NCI-H146 treated with DMSO at 0.1 percent for 48 hours (cell line): Measurements from ENCODE around the gene SLC25A25.
"Not testable (repeated sequence)": the region's sequence is repeated elsewhere in the genome, so short reads cannot be mapped to it uniquely, and the experiment has no call there.

Experiments used
- DNase-seq: peaks from one replicate; lab custom pipeline; 2025; ENCODE audit not compliant: unreplicated experiment; lab: John Stamatoyannopoulos, UW

Gene SLC25A25

GRCh38 chr9:128123451-128124080 lies 55.5 kb downstream of the SLC25A25 start:
- no peak for DNase-seq

GRCh38 chr9:128124451-128124850 lies 56.4 kb downstream of the SLC25A25 start:
- no peak for DNase-seq

GRCh38 chr9:128124873-128125579 lies 57.0 kb downstream of the SLC25A25 start:
- no peak for DNase-seq

GRCh38 chr9:128125580-128126354 lies 57.7 kb downstream of the SLC25A25 start:
- DNase-seq = no peak

- peak; percentile 33 for DNase-seq
Observed at GRCh38 chr9:128127568-128127989, 59.5 kb downstream of the SLC25A25 start, which contains the start of gene PTGES2. PTGES2 (minus strand) TSS chr9:128127729; CDS start chr9:128127717, 12 bp downstream.

- DNase-seq = peak; percentile 43
Observed at GRCh38 chr9:128127990-128128835, 60.2 kb downstream of the SLC25A25 start.

GRCh38 chr9:128128836-128129590 lies 61.0 kb downstream of the SLC25A25 start:
- no peak for DNase-seq

- not testable (repeated sequence) for DNase-seq
Observed at GRCh38 chr9:128129976-128130590, 62.1 kb downstream of the SLC25A25 start.

- not testable (repeated sequence) for DNase-seq
Observed at GRCh38 chr9:128130651-128131050, 62.6 kb downstream of the SLC25A25 start.

- not testable (repeated sequence) for DNase-seq
Observed at GRCh38 chr9:128131346-128131745, 63.3 kb downstream of the SLC25A25 start.

- DNase-seq = not testable (repeated sequence)
Observed at GRCh38 chr9:128132139-128132538, 64.1 kb downstream of the SLC25A25 start.

GRCh38 chr9:128135561-128135960 lies 67.5 kb downstream of the SLC25A25 start:
- DNase-seq = not testable (repeated sequence)

- DNase-seq = no peak
Observed at GRCh38 chr9:128136816-128137793, 69.1 kb downstream of the SLC25A25 start.

- no peak for DNase-seq
Observed at GRCh38 chr9:128138001-128138400, 70.0 kb downstream of the SLC25A25 start.

- DNase-seq = no peak
Observed at GRCh38 chr9:128139621-128140020, 71.6 kb downstream of the SLC25A25 start.

- no peak for DNase-seq
Observed at GRCh38 chr9:128141604-128142003, 73.6 kb downstream of the SLC25A25 start.

GRCh38 chr9:128142061-128142460 lies 74.0 kb downstream of the SLC25A25 start:
- DNase-seq = no peak

- no peak for DNase-seq
Observed at GRCh38 chr9:128142596-128142995, 74.6 kb downstream of the SLC25A25 start.
